Adipocyte (in vitro differentiated cells): Measurements from ENCODE around the gene RUVBL2.
"Not testable (repeated sequence)": the region's sequence is repeated elsewhere in the genome, so short reads cannot be mapped to it uniquely, and the experiment has no call there.

Source experiments
- DNase-seq: peaks from one replicate; pipeline ENCODE4 v3.0.0-alpha.2; 2015; ENCODE audit warnings: low read depth
- H3K27me3 ChIP-seq: replicated peaks from 2 replicates; pipeline ENCODE4 v1.7.0; 2013; ENCODE audit warnings: mild to moderate bottlenecking, low read length, moderate library complexity; ENCODE audit not compliant: control insufficient read depth, insufficient read depth
- H3K36me3 ChIP-seq: 2 replicates; pipeline ENCODE4 v1.7.0; 2013; ENCODE audit warnings: low read length, mild to moderate bottlenecking, moderate library complexity; ENCODE audit not compliant: control insufficient read depth, insufficient read depth, severe bottlenecking
- H3K4me1 ChIP-seq: 2 replicates; pipeline ENCODE4 v1.7.0; 2013; ENCODE audit warnings: mild to moderate bottlenecking, low read length, moderate library complexity; ENCODE audit not compliant: control insufficient read depth, insufficient read depth
- H3K4me3 ChIP-seq: 2 replicates; pipeline ENCODE4 v1.7.0; 2013; ENCODE audit warnings: mild to moderate bottlenecking, low read length, moderate library complexity
- H3K9ac ChIP-seq: 2 replicates; pipeline ENCODE4 v1.7.0; 2013; ENCODE audit warnings: mild to moderate bottlenecking, low read length, moderate library complexity
- H3K9me3 ChIP-seq: 2 replicates; pipeline ENCODE4 v1.7.0; 2013; ENCODE audit warnings: mild to moderate bottlenecking, low read length, moderate library complexity; ENCODE audit not compliant: control insufficient read depth

Gene RUVBL2

GRCh38 chr19:49022116-49022515 is 28.4 kb downstream of the RUVBL2 start:
- no peak overlapping the region for H3K4me3 ChIP-seq
- H3K36me3 ChIP-seq = no peaks in the 10 kb centered on the region
- peaks cover 13% of the 10 kb centered on the region for H3K27me3 ChIP-seq
- no peak overlapping the region for H3K9ac ChIP-seq
- DNase-seq = no peak
- peaks cover 10% of the 10 kb centered on the region for H3K4me1 ChIP-seq
- H3K9me3 ChIP-seq = no peaks in the 10 kb centered on the region

DNA sequence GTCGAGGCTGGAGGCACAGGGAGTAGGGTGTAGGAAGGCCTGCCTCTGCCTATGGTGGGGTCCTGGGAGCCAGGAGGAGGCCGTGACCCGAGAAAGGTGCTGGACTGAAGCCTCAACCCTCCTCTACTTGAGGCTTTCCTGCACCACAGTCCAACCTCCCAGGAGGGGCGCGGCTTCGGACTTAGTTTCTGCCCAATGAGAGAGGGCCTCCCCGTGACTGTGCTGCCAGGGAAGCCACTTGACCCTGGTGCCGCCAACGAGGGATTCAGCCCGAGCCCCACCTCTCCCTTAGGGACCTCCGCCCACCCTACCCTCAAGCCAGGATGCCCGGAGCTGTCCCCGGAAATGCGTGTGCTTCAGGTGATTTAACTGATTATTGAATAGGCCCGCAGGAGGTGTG is 30.5 kb downstream of the RUVBL2 start, which contains the start of gene CGB3:
CGB3 (minus strand) TSS at position 101 of the 400 bp plus-strand sequence. CDS start 362 bp downstream, outside the sequence.
- not testable (repeated sequence) for H3K4me1 ChIP-seq, H3K9ac ChIP-seq, H3K4me3 ChIP-seq

GRCh38 chr19:49025088-49025487 is 31.4 kb downstream of the RUVBL2 start:
- H3K9ac ChIP-seq, H3K4me1 ChIP-seq, H3K36me3 ChIP-seq, H3K4me3 ChIP-seq, H3K27me3 ChIP-seq, H3K9me3 ChIP-seq, DNase-seq: not testable (repeated sequence)

More for the DNA sequence above, 30.5 kb downstream of the RUVBL2 start, which contains the start of gene CGB3:
- DNase-seq, H3K27me3 ChIP-seq, H3K36me3 ChIP-seq, H3K9me3 ChIP-seq: not testable (repeated sequence)

DNA sequence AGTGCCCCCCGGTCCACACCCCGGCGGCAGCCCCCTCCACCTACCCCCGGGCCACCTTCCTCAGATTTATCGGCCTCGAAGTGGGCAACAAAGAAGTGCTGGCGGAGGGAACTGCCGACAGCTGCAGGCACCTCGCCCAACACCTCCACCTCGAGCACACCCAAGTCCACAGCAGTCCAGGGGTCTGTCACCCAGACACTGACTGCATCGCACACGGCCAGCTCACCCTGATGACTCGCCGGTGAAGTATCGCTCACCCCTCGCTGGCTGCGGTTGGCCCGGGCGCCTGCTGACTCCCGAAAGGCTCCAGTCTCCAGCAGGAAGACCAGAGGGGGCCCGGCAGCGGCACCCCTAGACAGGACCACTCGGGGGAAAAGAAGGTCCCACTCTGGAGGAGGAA is 31.9 kb downstream of the RUVBL2 start:
- H3K4me3 ChIP-seq, H3K9me3 ChIP-seq, H3K9ac ChIP-seq, H3K4me1 ChIP-seq, H3K27me3 ChIP-seq, H3K36me3 ChIP-seq, DNase-seq: not testable (repeated sequence)

GRCh38 chr19:49028686-49029085 is 35.0 kb downstream of the RUVBL2 start:
- not testable (repeated sequence) for H3K36me3 ChIP-seq, H3K27me3 ChIP-seq, H3K4me3 ChIP-seq, DNase-seq, H3K4me1 ChIP-seq, H3K9ac ChIP-seq, H3K9me3 ChIP-seq

- DNase-seq, H3K36me3 ChIP-seq, H3K9me3 ChIP-seq, H3K4me3 ChIP-seq, H3K4me1 ChIP-seq, H3K27me3 ChIP-seq, H3K9ac ChIP-seq: not testable (repeated sequence)
These were observed 36.1 kb downstream of the RUVBL2 start for GRCh38 chr19:49029749-49030148.

DNA sequence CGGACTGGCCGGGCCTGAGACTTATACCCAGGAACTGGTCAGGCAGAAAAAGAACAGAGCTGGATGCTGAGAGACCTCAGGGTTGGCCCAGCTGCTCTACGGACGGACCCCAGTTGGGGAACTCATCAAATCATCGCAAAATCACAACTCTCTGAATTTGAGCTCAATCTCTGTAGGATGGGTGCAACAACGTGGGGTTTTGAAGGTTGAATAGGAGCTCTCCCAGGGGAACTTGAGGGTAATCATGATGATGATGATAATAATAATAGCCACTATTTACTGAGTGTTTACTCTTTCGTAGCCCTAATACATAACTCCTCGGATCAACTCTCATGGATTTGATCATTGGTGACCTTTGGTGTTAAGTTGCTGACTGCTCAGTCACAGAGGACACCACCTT is 36.6 kb downstream of the RUVBL2 start:
- not testable (repeated sequence) for H3K27me3 ChIP-seq

DNA sequence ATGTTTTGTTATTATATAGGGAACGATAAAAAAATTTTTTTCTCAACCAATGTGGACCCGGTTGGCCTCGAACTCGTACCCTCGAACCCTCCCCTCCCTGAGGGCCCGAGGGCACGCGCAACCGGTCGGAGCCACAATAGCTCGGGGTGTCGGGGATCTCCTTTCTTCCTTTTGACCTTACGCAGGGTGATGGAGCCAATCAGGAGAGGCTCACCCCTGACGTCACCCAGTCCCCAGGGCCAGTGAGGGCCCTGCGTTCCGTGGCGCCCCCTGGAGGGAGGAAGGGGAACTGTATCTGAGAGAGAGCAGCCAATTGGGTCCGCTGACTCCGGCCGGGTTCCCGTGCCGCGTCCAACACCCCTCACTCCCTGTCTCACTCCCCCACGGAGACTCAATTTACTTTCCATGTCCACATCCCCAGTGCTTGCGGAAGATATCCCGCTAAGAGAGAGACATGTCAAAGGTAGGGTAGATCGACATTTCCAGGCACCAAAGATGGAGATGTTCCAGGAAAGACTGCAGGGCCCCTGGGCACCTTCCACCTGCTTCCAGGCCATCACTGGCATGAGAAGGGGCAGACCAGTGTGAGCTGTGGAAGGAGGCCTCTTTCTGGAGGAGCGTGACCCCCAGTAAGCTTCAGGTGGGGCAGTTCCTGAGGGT is 38.1 kb downstream of the RUVBL2 start, which contains the start of gene CGB2:
CGB2 (plus strand) TSS at position 249 of the 660 bp plus-strand sequence; CDS start at position 455, 206 bp downstream.
- not testable (repeated sequence) for H3K27me3 ChIP-seq, H3K4me3 ChIP-seq, H3K4me1 ChIP-seq, DNase-seq, H3K9me3 ChIP-seq, H3K9ac ChIP-seq, H3K36me3 ChIP-seq

More for the DNA sequence above, 36.6 kb downstream of the RUVBL2 start:
- not testable (repeated sequence) for DNase-seq, H3K9me3 ChIP-seq, H3K4me1 ChIP-seq, H3K4me3 ChIP-seq, H3K36me3 ChIP-seq, H3K9ac ChIP-seq

- not testable (repeated sequence) for H3K4me3 ChIP-seq, H3K36me3 ChIP-seq, H3K27me3 ChIP-seq, H3K9ac ChIP-seq, DNase-seq, H3K9me3 ChIP-seq, H3K4me1 ChIP-seq
These were observed 43.1 kb downstream of the RUVBL2 start, which contains the start of gene CGB1 for GRCh38 chr19:49036815-49037214. CGB1 (minus strand) TSS chr19:49036895; CDS start chr19:49036711, 184 bp downstream.

- H3K36me3 ChIP-seq, H3K4me1 ChIP-seq, H3K9ac ChIP-seq, H3K4me3 ChIP-seq, DNase-seq, H3K27me3 ChIP-seq, H3K9me3 ChIP-seq: not testable (repeated sequence)
These were observed 44.4 kb downstream of the RUVBL2 start for GRCh38 chr19:49038111-49038510.

DNA sequence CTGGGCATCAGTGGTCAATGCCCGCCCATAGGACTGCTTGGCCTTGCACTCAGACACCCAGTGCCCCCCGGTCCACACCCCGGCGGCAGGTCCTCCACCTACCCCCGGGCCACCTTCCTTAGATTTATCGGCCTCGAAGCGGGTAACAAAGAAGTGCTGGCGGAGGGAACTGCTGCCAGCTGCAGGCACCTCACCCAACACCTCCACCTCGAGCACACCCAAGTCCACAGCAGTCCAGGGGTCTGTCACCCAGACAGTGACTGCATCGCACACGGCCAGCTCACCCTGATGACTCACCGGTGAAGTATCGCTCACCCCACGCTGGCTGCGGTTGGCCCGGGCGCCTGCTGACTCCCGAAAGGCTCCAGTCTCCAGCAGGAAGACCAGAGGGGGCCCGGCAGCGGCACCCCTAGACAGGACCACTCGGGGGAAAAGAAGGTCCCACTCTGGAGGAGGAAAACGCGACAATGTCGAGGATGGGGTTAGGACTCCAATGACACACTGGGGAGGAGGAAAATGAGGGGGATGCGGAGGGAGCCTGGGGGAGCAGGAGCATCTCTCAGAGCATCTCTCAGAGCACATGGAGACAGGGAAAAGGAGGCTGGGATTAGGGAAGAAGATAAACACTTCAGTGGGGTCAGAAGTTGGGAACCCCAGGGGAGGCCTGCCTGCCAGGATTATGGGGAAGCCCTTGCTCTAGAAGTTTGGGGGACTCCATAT is 45.0 kb downstream of the RUVBL2 start:
- not testable (repeated sequence) for DNase-seq, H3K27me3 ChIP-seq, H3K36me3 ChIP-seq, H3K4me3 ChIP-seq, H3K9ac ChIP-seq, H3K9me3 ChIP-seq, H3K4me1 ChIP-seq
